Fibroblast of skin of back (primary cell): ENCODE measurements around the gene AIP.

Experiments
- DNase-seq: peaks from one replicate; pipeline ENCODE4 v3.0.0-alpha.2; 2013

Gene AIP

GRCh38 chr11:67449116-67449844, 33.5 kb upstream of the AIP start:
- no peak for DNase-seq

DNA sequence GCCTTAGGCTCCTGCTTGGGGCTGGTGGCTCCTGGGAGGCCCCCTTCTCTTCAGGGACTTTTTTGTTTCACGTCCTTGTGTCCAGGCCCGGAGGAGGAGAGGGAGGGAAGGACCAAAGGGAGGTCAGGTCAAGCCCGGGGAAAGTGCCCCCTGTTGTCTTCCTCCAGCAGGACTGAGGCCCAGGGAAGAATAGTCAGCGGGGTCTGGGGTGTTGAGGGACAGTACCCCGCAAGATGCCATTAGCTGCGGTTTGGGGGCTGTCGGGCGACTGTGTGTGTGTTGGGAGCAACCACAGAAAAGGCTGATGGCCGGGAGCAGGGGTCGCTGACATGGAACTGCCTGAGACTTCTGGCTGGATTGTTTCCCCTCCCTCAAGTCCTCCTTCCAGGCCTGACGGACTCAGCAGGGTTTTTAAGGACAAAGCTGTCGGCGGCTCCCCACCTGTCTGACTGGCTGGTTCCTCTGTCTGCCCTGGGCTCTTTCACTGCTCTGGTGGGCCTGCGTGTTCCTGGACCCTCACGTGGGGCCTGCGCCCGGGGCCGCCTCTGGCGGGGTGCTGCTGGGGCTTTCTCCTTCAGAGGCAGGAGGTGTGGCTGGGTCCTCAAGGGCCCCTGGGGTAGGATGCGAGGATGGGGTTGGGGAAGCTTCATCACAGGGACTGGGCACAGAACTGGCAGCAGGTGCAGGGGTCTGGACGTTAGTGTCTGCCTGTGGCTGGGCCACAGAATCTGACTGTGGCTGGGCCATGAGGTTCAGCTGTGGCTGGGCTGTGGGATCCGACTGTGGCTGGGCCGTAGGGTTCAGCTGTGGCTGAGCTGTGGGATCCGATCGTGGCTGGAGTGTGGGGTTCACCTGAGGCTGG, 31.8 kb upstream of the AIP start:
- DNase-seq, result no peak

GRCh38 chr11:67451658-67451976, 31.2 kb upstream of the AIP start:
- DNase-seq, result no peak

- no peak for DNase-seq
Observed at GRCh38 chr11:67452141-67452952, 30.5 kb upstream of the AIP start, which contains the start of gene GPR152. Gene GPR152, minus strand, starts transcription at chr11:67452729. Its CDS starts 5 bp downstream, at chr11:67452724.

DNA sequence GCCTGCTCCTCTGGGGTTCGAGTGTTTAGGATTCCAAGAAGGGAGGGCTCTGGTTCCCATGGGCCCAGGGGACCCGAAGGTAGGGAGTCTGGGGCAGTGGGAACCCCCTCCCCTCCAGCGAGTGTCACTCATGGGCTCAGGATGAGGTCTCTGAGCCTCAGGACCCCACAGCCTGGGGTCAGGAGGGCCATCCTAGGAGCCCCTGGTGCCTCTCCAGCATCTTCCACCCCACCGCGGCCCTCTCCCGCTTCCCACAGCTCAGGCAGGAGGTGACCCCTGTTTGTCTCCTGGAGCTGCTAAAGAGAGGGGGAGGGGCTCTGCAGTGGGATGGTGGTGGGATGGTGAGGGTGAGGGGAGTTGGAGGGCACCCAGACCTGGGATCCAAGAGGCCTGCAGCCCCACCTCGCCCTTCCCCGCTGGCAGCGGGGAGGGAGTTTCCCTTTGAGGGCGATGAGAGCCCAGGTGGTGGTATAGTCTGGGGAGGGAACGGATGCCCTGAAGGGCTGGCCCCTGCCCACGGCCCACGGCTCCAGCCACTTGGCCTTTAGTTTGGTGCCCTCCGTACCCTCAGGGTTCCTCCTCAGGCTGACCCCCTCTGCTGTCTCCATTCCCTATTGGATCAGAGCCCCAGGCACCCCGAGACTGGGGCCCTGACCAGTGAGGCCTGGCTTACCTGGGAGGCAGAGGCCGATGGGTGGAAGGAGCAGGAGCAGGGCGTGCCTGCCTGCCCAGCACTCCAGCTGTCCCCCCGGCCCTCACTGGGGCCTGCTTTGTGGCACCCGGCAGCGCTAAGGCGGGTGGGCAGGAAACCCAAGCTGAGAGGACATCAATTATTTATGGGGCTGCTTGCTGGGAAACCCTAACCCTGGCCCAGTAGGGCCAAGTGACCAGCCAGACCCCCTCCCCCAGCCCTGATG, 28.8 kb upstream of the AIP start:
- no peak for DNase-seq

DNA sequence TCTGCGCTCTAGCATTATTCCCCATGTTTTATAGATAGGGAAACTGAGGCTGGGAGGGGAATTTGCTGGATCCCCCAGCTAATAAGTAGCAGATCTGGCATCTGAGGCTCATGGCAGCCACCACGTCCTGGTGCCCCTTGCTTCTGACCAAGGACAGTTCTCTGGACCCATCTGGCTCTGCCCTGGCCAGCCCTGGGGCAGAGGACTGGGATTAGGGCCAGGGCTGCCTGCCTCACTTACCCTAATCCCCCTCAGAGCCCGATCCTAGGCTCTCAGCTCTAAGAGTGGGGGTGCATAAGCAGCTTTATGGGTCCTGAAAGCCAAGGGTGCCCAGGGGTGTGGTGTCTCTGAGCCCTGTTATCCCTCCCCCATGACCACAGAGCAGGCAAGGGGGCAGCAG, 27.8 kb upstream of the AIP start, which contains the start of gene CABP4:
Gene CABP4 (plus strand): TSS at position 301 of the 400 bp plus-strand sequence. CDS start 70 bp downstream, at position 371.
- no peak for DNase-seq

GRCh38 chr11:67456068-67456705, 26.6 kb upstream of the AIP start:
- no peak for DNase-seq

DNA sequence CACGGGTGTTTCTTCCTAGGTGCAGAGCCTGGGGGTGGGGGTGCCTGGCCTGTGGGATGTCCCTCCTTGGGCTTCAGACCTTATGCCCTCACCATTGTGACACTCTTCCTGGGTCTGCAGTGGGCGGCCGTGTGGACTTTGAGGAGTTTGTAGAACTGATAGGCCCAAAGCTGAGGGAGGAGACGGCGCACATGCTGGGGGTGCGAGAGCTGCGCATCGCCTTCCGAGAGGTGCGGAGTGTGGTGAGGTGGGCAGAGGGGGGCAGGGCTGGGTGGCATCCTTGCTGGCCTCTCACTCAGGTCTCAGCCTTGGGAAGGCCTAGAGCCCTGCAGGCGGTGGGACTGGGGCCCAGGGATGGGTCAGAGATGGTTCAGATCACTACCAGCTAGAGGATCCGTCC, 25.4 kb upstream of the AIP start:
- DNase-seq, result no peak

- DNase-seq, result no peak
Observed at GRCh38 chr11:67458266-67458665, 24.6 kb upstream of the AIP start.

DNA sequence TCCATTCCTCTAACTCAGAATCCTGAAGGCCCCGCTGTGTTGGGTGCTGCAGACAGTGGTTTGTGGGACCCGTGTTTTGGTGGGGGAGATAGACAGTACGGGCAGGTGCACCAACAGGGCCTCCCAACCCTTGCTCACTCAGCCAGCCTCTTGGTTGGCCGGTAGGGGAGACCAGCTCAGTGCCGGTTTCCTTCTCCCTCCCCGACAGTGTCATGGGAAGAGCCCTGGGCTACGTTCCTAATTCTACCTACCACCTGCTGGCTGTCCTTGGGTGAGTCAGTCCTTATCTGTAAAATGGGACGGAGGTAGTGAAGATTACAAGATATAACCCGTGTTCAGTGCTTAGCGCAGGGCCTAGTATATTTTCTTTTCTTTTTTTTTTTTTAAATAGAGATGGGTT, 19.6 kb upstream of the AIP start:
- no peak for DNase-seq

DNA sequence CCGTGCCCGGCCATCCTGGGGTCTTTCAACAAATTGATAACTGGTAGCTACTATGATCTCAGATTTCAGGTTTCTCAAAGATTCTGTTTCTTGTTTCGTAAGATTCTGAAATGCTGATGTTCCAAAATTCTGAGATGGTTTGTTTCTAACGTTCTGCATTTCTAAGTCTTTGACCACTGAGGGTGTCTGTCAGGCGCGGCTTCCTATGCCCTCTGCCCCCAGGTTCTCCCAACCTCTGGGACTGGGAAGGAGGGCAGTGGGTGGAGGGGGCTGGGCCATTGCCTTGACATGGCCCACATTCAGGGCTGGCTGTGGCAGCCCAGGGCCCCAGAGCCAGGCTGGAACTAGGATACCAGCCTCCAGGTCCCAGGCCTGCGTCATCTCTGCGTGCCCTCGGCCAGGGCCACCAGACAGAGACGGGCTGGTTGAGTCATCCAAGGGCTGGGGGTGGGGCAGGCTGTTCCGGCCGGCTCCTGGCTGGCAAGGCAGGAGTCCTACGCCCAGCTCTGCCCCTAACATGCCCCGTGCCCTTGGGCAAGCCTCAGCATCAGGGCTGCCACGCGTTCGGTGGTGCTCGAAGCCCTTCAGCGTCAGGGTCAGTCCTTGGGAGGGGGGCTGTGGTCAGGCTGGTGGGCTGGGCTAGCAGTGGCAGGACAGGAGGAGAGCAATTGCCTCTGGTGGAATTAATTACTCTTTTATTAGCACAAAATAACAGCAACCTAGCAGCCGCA, 19.0 kb upstream of the AIP start:
- no peak for DNase-seq

DNA sequence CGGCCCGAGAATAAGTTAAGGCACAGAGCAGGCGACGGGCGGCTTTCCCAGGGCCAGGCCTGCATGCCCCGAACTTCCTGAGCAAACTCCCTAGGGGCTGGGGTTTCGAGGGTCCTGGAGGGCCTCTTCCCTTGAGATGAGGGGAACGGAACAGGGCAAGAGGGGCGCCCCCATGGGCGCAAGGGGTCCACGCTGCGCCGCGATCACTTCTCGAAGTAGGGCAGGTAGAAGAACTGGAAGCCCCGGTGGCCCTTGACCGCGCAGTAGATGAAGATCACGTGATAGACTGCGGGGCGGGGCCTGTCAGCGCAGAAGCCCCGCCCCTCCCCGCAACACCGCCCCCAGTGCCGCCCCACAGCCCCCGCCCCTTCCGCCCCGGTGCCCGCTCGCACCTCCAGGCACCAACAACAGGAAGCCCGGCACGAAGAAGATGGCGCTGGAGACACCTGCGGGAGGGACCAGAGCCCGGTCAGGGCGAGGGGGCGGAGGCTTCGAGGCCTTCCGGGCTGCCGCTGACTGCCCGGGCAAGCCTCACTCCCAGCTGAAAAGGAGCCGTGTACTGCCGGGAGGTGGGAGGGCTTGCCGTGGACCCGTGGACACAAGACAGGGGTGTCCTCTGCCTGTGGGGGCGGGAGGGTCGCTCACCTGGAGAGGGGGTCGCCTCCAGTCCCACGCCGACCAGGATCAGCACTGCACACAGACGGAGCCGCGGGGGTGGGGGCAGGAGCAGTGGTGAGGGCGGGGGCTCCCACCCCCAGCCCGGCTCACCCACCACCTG, 18.2 kb upstream of the AIP start:
- DNase-seq, result peak; percentile 72

- no peak for DNase-seq
Observed at GRCh38 chr11:67465189-67465510, 17.7 kb upstream of the AIP start.

GRCh38 chr11:67465530-67465929, 17.3 kb upstream of the AIP start:
- DNase-seq, result peak; percentile 16

DNA sequence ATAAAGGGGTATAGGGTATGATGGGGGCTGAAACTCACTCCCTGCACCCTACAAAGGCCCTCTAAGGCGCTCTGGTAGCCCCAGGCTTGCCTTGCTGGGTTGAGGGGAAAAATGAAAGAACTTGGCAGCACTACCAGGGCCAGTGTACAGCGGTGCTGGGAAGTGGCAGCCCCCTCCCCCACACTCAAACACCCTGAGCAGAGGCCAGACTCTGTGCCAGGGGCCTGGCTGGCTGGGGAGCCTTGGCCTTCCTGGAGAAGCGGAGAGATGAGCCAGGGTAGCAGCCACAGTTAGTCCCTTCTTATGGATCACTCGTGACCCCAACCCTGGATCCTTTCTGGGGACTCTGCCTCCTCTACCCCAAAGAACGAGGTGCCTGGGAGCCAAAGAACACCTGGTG, 16.5 kb upstream of the AIP start:
- DNase-seq, result no peak

DNA sequence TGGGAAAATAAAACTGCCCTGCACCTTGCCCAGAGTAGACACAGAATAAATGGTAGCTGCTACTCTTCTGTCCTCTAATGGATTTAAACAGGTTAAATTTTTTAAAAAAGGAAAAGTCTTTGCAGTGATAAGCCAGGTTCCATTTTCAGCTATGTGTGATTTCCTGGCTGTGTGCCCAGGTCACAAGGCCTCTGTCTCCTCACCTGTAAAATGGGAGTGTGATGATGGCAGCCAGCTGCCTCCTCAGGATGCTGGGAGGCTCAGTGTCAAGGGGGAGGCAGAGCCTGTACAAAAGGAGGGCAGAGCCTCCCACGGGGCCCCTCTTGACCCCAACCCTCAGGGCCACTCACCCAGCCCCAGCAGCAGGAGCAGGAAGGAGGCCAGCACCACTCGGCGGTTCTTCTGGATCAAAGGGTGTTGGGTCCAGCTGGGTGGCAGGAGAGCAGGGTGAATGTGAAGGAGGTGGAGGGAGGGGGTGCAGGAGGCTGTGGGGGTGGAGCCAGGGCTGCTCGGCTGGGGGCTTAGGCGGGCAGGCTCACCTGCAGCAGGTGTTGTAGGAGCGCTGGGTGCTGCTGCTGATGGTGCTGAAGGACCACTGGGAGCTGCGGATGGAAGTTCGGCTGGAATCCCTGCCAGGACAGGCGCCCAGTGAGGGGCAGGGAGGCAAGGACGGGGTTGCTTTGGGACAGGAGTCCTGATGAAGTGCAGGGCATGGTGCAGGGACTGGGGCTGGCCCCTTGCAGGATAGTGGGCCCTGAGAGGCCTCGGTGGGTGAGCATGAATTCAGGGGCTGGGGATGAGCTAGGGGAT, 15.7 kb upstream of the AIP start:
- DNase-seq, result no peak

DNA sequence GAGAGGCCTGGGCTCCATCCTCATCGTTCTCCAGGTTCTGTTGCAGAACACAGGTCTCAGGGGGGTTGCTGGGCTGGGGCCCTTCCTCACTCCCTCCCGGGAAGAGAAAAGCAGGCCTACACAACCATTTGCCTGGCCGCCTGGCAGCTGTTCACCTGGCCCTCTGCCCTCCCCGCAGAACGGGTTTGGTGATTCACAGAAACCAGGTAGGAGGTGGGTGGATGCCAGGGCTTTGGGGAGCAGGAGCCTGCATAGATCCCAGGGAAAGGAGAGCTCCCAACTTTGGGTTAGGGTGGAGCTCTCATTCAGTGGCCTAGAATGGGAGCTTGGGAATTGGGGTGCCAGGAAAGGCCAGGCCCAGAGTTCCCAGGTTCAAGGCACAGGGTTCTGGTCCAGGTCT, 14.8 kb upstream of the AIP start:
- DNase-seq, result no peak

GRCh38 chr11:67468456-67468758, 14.4 kb upstream of the AIP start:
- DNase-seq, result no peak

GRCh38 chr11:67468759-67469507, 13.9 kb upstream of the AIP start, which contains the start of gene TMEM134:
Gene TMEM134, minus strand, starts transcription at chr11:67469251. Its CDS starts 59 bp downstream, at chr11:67469192.
- DNase-seq, result peak; percentile 90
